ENCODE data around the gene TMEM106C.

Gene TMEM106C

DNA sequence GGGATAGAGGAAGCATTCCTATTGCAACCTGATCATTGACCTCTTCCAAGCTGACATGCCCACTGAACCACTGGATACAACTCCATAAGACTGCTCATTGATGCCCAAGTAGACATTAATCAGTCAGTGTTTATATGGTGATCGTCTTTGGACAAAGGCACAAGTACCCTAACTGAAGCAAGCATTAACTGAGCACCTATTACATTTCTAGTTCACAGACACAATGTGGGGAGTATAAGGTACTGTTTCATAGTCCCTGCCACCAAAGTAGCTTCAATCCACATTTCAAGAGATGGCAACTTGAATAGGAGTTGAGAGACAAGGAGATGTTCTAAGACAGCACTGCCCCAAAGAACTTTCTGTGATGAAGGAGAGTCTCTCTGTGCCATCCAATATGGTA, 51.7 kb downstream of the TMEM106C start:
- DNase-seq (ENCODE audit: low read depth in 3 of 3, low spot score in 1 of 3): no peak

DNA sequence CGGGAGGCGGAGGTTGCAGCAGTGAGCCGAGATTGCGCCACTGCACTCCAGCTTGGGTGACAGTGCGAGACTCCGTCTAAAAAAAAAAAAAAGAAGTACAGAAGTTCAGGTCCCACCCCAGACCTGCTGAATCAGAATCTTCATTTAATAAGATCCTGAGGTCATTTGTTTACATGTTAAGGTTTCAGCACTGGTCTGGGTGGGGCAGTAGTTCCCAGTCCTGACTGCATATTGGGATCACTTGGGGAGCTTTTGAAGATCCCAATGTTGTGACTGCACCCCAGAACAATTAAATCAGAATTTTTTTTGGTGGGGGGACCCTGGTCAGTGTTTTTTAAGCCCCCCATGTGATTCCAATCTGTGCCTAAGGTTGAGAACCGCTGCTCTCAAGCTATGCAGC, 52.6 kb downstream of the TMEM106C start:
- no peak for DNase-seq (ENCODE audit: low read depth in 3 of 3, low spot score in 1 of 3)

DNA sequence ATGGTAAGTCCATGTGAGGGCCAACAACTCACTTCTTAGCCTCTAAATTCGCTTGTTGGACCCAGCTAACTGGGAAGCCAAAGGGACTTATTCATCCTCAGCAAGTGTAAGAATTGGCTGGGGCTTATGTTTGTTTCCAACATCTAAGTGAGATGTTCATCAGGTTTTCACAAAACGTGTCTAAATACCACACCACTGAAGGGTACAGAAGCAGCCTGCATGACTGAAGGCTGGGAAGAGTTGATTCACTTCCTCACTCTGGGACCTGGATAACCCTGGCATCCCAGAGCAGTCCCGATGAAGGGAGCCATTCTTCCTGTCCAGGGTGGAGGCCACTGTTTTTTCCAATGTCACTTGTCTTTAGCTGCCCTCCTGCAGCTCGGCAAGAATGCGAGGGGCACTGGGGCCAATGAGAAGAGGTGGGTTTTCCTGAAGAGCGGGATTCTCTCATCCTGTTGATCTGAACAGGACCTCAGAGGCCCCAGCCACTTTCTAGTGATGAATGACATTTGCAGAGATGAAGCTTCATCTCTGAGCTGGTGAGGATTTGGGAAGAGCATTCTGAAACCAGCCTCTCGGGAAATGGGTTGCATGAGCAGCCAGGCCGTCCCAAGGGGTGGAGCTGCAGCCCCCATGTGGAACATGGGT, 53.1 kb downstream of the TMEM106C start:
- no peak for DNase-seq (ENCODE audit: low read depth in 3 of 3, low spot score in 1 of 3)

DNA sequence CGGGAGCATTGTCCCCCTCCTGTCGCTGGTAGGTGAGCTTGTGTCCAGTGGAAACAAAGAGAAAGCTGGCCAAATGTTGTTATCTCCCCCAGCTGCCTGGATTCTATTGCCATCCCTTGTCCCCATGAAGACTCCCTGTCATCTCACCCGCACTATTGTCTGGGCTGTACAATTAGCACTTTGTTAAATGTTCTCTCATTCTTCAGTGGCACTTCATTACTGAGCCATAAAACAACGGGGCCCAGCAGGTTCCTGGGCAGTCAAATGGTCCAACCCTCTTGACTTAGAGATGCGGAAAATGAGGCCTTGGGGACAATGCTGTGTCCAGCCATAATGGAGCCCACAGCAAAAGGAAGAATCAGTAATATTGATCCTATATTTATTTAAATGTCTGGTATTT, 54.1 kb downstream of the TMEM106C start:
- no peak for DNase-seq (ENCODE audit: low read depth in 3 of 3, low spot score in 1 of 3)

DNA sequence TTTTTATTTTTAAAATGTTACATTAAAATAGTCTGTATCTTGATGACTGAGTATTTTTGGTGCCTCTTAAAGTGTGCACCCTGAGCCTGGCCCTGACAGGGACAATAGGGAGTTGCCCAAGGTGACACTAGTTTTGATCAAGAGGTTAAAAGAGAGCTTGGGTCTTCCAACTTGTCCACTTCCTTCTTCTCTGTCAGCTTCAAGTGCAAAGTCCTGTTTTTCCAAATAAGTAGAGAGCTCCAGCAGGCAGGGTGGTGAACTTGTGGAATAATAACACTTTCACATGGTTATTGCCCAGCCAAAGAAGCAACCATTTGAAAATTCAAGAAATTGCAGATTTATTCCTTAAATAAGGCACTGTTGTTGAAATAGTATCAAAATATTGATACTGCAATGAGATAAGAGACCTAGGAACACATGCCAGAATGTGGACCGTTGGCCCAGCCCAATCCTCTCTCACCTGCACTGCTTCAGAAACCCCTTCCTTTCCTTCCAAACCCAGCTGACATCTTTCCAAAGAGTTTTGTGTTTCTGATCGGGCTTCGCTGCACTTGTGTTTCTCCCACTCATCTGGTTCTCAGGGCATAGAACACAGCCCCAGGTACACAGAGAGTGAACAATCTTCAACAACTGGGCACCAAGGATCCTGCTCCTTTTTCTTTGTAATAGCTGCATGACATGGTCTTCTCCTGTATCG, 54.7 kb downstream of the TMEM106C start:
- DNase-seq (ENCODE audit: low read depth in 3 of 3, low spot score in 1 of 3): no peak

All from stimulated activated CD4-positive, alpha-beta T cell treated with anti-CD3 and anti-CD28 coated beads, TNF-alpha, amount 100 ng/mL, for 1 hour (primary cell).